Renal pelvis (tissue), 12 donors: Measurements from ENCODE around the gene HAS3. TPM values are rescaled to one million over a fixed set of nuclear protein-coding genes. Genes with fewer than 3 reads are reported as not detected.
"Not testable (repeated sequence)": the region's sequence is repeated elsewhere in the genome, so short reads cannot be mapped to it uniquely, and the experiment has no call there.

ENCODE experiments used
- DNase-seq: peaks from one replicate; pipeline ENCODE4 v3.0.0-alpha.2; 2013
- long read RNA-seq, 16 experiments: transcript quantifications; one replicate each; lab custom pipeline, GENCODE V29; 2026
- polyA plus RNA-seq, 3 donors: library from polyadenylated mRNA; unstranded; fragments of 120-200 nt; gene quantifications; one replicate each; pipeline ENCODE4 v1.2.1, GENCODE V29; 2013; ENCODE audit not compliant: insufficient read length in 3 of 3

The HAS3 gene, protein sequence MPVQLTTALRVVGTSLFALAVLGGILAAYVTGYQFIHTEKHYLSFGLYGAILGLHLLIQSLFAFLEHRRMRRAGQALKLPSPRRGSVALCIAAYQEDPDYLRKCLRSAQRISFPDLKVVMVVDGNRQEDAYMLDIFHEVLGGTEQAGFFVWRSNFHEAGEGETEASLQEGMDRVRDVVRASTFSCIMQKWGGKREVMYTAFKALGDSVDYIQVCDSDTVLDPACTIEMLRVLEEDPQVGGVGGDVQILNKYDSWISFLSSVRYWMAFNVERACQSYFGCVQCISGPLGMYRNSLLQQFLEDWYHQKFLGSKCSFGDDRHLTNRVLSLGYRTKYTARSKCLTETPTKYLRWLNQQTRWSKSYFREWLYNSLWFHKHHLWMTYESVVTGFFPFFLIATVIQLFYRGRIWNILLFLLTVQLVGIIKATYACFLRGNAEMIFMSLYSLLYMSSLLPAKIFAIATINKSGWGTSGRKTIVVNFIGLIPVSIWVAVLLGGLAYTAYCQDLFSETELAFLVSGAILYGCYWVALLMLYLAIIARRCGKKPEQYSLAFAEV
- polyA plus RNA-seq: 1 to 10 TPM; 4.6 to 4.8 (median 4.6) TPM
- long read RNA-seq, donor 1: 0 reads
- long read RNA-seq, donor 2: 0 reads
- long read RNA-seq, donor 3, partial matches to known transcripts: 0 of 1 reads
- long read RNA-seq, donor 3, other reads (novel, unspliced or antisense): 0 of 1 reads
- long read RNA-seq, donor 4: 0 reads
- long read RNA-seq, donor 5: 0 reads
- long read RNA-seq, donor 6: 0 reads
- long read RNA-seq, donor 7: 0 reads
- long read RNA-seq, donor 8: 0 reads
- long read RNA-seq, donor 9: 0 reads
- long read RNA-seq, donor 10, partial matches to known transcripts: 29 of 64 reads
- long read RNA-seq, donor 10, other reads (novel, unspliced or antisense): 35 of 64 reads
- long read RNA-seq, donor 11: 0 reads
- long read RNA-seq, donor 12: 0 reads
- long read RNA-seq, donor 13: 0 reads
- long read RNA-seq, donor 14: 0 reads
- long read RNA-seq, donor 15: 0 reads
- long read RNA-seq, donor 16: 0 reads

DNA sequence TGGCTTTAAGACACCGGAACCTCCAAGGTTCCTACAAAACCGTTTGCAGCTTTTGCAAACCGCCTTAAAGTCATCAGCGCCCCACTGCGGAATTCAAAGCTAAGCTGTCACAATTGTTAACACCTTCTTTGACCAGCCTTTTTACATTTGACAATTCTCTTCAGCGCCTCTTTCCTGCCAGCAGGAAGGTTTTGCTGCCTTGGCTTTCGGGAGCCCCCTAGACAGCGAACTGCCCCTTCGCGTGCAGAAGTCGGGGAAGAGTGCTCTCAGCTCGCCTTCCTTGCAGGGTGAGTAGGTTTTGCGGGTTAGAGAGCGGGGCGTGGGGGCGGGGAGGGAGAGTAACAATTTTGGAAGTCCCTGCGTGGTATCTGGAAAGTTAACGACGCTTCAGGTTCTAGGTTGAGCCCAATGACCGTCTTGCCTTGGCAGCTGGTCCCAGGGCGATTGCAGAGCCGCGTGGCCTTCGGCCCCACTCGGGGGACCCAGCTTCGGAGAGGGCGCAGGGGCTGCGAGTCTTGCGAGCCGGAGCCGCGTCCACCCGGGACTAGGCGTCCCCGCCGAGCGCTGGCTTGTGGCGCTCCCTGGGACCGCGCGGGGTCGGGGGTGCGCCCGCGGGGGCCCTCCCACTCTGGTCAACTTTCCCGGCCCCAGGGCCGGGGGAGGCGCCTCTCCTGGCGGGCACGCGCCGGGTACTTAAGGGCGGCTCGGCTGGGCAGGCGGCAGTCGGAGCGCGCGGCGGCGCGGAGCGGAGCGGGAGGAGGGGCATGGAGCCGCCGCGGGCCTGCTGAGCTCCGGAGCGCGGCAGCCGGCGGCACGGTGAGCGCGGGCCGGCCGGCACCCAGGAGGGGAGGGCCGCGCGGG, at the start of gene HAS3:
Gene HAS3 (plus strand): TSS at position 153 of the 861 bp plus-strand sequence. CDS start 3,743 bp downstream, outside the sequence.
- DNase-seq: peak; percentile 72

DNA sequence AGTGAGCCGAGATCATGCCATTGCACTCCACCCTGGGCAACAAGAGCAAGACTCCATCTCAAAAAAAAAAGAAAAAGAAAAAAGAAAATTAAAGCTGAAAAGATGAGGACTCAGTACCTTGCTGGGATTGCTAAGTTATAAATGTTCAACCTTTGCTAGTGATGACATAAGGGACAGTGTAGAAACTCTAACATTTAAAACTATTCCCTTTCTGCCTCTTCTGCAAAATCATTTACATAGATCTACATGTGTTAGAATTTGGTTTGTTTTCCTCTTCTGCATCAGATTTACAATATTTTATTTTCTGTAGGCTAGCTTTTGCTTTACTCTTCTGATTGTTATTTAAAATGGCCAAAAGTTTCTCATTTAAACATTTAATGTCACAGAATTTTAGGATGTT, 49.5 kb upstream of the HAS3 start:
- no peak for DNase-seq

DNA sequence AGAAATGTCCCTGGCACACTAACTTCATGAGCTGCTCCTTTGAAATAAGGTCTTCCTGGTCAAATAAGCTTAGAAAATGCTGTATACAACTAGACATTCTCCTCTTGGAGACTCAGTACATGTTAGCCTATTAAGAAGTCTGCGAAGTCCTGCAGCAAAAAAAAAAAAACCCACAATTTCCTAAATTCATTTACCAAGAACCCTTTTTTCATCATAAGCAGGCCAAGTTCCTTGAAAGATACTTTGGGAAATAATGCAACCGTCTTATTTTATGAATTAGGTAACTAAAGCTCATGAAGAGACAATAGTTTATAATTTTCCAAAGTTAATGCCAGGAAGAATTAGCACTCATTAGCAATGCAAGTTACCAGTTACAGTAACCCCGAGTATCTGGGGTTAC, 49.0 kb upstream of the HAS3 start:
- DNase-seq: no peak

DNA sequence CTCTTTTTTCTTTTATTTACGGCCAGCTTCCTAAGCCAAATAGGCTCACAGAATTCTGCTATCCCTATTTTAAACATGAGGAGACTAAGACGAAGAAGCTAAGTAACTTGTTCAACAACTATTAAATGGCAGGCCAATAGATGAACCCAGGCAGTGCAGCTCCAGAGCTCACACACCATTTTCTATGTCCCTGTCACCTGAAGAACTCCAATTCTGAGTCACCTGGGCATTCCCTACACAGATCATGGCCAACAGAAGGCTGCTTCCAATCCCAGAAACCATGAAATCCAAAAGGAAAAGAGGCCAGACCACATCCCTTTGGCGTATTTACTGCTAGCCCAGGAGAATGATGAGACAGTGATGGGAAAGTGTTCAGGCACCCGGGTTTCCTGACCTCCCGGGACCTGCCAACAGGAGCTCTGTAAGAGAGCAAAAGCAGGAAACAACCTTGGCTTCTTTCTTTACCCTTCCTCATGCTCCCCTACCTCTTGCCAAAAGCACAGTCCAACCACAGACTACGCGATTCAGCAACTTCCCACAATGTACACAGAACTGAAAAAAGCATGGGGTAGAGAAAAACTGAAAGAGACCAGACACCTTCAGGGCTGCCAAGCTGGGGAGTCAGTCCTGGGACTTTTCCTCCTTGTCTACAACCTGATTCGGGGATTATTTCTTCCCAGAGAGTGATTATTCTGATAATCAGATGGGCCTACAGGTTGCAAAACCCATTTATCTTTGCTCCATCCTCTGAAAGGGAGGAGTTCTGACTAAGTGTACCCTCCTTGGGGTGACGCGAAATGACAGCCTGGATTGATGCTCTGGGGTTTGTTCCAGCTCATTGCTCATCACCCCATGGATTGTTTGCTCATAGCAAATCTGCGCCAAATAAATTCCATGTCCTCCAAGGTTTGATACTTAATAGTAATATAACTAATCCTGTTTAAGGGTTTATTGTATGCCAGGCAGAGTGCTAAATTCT, 47.8 kb upstream of the HAS3 start:
- no peak for DNase-seq

DNA sequence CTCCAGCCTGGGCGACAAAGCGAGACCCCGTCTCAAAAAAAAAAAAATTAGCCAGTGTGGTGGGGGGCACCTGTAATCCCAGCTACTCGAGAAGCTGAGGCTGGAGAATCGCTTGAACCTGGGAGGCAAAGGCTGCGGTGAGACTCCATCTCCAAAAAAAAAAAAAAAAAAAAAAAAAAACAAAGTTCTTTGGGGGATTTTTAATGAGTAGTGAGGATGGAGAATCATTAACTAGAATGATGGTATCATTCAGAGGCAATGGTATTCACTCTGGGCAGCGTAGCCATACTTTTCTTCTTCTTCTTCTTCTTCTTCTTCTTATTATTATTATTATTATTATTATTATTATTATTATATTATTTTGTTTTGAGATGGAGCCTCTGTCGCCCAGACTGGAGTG, 42.0 kb upstream of the HAS3 start:
- DNase-seq: not testable (repeated sequence)

DNA sequence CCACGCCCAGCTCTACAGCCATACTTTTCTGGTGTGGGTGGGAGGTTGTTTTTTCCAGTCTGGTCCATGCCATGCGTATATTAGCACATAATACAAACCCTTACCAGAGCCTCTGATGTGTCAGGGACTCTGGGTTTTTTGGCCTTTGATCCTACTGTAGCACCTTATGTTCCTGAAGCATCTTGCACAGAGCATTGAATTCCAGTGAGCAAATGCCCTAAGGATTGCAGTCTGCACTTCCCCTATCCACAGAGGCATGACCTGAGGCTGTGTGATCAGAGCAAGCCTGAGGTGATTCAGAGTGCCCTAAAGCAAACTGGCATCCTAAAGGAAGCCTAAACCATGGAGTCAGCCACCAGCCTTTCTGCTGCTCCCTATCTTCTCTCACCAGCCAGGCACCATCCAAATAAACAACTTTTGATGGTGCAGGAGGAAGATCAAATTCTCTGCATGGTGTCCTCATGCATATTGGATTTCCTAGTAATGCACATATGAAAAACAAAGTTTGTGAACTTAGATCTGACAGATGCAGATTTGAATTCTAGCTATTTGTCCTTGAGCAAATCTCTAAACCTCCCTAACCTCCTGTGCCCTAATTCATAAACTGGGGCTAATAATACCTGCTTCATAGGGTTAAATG, 41.2 kb upstream of the HAS3 start:
- DNase-seq: no peak

DNA sequence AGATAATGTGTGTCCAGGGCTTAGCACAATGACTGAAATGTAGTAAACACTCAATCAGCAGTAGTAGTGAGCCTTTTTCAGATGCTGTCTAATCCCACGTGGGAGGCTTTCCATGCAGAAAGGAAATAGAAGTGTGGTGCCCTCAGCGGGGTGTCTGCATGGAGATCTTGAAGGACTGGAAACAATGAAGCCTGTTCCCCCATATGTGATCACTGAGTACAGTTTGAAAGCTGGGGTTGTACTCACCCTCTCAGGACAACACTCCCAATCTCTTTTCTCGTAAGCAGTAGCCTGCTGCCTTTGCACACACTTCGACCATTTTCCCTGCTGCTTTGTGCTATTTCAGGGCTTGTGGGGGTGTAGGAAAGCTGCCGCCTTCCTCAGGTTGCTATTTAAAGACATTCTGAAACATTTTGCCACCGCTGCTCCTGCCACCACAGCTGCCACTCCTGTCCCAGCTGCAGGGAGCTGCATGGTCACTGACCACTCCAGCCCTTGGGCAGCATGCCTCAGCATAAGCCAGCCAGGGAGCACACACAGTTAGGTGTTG, 40.6 kb upstream of the HAS3 start:
- DNase-seq: no peak

DNA sequence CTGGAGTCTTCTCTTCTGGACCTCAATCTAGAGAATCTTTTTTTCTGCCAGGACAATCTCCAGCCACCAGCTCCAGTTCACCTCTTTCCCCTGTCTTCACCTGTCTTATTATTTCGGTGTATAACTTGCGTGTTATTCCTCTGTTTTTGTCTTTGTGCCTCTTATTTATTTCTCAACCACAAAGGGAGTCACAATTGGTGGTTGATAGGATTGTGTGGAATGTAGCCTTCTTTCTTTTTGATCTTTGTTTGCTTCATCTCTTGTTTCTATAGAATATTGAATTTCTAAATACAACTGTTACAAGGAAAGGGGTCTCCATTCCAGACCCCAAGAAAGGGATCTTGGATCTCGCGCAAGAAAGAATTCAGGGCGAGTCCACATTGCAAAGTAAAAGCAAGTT, 35.9 kb upstream of the HAS3 start:
- no peak for DNase-seq

DNA sequence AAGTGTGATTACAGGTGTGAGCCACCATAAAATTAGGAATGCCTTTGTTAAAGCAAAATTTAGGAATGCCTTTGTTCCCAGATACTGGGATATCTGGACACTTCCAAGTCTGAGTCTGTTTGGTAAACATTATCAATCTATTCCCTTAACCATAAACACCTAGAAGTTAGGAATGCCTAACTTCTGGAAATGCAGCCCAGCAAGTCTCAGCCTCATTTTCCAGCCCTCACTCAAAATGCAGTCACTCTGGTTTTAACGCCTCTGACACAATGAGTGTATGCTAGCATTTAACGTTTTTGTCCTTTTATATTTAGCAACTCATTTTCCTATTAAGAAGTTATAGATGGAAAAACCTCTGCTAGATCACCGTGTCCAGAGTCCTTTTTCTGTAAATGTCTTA, 34.4 kb upstream of the HAS3 start:
- DNase-seq: no peak

DNA sequence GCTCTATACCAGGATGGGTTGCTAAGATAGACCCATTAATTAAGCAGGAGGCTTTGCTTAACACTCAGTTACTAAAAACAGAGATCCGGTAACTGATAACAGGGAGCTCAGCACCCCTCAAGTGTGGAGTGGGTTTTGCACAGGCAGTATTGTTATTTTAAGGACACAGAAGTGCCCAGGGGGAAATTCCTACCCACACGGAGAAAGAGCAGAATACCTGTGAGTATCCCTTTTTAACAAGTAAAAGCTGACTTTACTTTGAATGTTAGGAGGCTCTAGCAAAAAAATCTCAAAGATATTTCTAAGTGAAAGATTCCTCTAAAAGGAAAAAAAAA, 32.8 kb upstream of the HAS3 start:
- no peak for DNase-seq

DNA sequence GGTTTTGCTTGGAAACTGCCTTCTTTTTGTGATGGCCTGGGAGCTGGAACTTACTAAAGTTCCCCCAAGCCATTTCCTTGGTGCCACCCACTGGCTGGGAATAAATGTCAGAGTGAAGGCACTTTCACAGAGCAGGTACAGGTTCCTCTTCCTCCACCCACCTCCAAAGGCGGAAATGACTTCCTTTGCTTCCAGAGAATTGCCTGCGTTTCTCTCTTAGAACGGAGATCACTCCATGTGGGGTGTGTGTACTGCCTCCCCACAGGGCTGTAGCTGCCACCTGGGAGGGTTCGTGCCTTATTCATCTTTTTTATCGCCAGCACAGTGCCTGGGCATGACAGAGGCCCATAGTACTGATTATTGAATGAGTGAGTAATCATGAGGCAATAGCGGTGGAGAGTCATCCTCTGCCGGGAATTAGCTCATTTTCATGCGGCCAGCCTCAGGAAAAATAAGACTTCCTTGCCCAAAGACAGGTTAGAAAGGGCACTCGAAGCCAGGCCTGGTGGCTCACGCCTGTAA, 32.2 kb upstream of the HAS3 start:
- DNase-seq: no peak

DNA sequence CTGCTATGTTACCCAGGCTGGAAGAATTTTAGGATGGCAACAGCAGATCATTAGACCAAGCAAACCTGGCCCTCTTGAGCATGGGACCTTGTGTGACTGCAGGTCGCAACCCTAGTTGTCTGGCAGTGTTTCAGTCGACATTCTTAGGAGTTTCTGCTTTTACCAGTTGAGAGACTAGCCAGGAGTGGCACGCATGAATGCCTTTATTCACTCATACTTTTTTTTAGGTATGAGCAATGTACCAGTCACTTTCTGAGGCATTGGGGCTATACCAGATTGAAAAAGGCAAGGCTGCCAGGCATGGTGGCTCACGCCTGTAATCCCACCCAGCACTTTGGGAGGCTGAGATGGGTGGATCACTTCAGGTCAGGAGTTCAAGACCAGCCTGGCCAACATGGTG, 28.2 kb upstream of the HAS3 start:
- DNase-seq: no peak

DNA sequence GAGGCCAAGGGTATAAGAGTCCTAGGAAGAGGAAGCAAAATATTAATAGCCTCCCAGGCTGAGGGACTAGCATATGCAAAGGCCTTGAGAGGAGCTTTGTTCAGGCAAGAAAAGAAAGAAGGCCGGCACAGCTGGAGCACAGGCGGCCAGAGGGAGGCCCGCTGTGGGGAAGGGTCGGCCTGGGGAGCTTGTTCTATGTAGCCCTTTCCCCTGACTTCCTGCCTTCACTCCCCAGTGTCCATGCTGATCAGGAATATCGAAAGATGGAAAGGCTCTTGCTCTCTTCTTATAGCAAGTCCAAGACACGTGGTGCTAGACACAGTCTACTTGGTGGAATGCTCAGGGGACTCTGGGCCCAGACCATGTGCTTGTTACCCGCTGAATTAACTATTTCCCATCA, 27.4 kb upstream of the HAS3 start:
- no peak for DNase-seq

DNA sequence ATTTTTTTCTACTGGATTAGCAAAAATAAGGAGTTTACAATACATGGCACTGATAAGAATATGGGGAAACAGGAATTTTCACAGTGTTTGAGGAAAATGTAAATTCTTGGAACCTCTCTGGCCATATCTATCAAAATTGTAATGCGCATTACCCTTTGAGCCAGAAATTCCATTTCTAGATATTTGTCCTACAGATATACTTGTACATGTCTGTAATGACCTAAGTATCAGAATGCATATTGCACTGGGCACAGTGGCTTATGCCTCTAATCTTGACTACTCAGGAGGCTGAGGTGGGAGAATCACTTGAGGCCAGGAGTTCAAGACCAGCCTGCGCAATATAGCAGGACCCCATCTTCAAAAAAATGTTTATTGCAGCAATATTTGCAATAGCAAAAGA, 25.8 kb upstream of the HAS3 start:
- DNase-seq: no peak

DNA sequence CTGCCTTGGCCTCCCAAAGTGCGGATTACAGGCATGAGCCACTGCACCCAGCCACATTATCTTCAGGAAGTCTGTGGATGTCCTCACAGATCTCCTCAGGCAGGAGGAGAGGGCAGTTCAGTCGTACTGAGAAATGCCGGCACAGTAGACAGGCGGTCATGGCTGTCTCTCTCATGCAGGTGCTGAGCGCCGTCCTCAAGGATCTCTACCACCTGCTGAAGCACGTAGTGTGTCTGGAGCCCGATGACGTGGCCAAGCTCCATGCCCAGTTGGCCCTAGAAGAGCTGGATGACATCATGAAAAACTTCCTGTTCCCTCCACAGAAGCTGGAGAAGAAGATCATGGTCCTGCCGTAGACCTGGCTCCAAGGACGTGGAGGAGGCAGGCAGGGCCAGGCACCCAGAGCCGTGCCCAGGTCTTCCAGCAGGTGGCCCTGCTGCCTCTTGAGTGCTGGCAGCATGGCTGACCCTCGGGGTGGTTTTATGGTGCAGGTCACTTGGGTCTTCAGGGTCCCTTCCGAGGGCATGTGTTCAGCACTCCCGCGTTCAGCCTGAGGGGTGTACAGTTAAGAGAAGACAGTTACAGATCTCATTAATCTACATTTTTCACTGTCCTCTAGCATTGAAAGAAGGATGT, 22.0 kb upstream of the HAS3 start:
- no peak for DNase-seq

DNA sequence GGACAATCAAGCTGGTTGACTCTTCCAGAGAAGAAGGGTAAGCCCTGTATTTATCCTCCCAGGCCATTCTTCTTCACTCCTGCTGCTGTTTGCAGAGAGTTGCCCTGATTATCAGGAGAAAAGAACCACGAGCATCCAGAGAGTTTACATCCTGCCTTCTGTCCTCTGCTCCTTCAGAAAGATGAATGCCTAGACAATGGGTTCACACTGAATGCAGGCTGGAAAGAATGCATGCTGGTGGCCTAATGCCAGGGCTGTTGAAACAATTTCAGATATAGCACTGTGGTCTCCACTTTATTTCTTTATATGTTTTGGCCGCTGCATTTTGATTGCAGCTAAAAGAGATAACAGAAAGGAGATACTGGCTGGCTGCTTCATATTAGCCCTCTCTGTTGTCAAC, 21.2 kb upstream of the HAS3 start:
- no peak for DNase-seq

DNA sequence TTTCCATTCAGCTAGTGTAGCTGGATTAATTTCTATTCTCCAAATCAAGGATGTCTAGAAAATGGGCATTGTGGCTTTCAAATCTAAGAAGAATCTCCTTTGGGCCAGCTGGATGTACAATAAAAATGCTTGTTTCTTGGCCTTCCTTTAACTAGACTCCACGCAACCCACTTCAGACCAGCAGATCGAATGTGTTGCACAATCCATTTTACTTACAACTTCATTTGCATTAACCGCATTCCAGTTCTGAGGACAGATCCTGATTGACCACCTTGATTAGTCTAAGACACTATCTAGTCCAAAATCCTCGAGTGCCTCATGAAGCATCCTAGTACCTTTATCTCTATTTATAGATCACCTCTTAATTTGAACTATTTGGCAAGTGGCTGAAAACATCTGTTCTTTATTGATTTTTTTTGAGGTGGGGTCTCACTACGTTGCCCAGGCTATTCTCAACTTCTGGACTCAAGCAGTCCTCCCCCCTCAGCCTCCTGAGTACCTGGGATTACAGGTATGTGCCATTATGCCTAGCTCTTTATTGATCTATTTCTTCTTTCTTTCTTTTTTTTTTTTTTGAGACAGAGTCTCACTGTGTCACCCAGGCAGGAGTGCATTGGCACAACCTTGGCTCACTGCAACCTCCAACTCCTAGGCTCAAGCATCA, 20.3 kb upstream of the HAS3 start:
- no peak for DNase-seq

DNA sequence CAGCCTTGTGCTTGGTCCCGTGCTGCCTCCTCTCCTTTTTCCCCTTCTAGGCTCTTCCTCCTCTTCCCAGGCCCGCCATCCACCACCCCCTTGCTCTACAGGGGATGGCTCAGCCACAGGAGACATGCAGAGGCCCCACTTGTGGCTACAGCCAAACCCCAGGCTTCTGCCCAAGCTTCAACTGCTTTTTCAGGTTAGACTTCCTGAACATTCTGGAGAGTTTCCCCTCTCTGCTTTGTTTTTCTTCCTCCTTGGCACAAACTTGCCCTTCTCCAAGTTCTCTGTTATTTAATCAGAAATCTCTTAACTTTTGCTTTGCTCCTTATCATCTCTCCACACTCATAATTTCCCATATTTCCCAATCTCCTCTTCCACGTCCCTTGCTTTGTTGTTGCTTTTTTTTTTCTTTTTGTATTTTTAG, 18.3 kb upstream of the HAS3 start:
- DNase-seq: no peak

DNA sequence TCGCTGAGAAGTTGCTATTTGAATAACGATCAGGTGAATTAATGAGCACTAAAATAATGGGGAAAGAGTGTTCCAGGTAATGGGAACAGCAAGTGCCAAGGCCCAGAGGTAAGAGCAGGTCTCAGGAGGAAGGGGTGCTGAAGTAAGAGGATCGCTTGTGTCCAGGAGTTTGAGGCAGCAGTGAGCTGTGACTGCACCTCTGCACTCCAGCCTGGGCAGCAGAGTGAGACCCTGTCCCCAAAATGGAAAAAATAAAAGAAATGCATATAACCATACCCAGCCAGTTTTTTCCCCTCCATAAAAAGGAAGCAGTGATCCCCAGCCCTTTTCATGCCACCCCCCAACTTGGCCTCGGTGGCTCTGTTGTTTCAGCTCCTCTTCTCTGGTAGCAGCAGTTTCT, 16.8 kb upstream of the HAS3 start:
- DNase-seq: no peak
